ENCODE data around the gene ZFP57. TPM values are rescaled to one million over a fixed set of nuclear protein-coding genes. Genes with fewer than 3 reads are reported as not detected.

ZFP57 gene
- total RNA-seq, 1 experiment from 2014 or later: 6.4 TPM

DNA sequence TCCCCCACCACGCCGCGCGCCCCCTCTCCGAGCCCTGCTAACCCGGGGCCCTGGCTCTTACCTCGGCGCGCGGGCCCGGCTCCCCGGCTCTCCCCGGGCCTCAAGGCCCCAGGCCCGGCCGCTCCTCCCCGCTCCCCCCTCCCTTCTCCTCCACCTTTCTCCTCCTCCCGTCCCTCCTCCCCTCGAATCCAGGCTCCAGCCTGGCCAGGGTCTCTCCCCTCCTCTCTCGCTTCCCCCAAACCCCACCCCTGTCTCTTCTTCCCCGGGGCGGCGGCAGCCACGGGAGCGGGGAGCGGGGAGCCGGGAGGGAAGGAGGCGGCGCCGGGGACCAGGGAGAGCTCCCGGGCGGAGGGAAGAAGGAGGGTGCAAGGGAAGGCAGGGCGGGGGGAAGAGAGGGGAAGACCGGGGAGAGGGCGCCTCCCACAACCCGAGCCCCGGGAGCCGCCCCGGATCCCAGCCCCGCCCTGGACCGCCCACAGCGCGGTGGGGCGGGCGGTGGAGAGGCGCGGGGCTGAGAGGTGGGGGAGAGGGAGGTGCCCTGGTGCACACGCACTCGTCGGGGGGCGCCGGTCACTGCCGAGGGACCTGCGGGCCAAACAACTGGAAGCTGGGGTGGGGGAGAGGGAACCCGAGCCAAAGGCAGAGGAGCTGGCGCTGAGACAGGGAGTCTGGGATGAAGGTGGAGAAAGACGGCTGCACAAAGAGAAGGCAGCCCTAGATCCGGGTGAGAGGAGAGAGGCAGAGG lies 48.0 kb downstream of the ZFP57 start, which contains the start of gene GABBR1 (continued):
- TF ChIP-seq, protein P1, sequence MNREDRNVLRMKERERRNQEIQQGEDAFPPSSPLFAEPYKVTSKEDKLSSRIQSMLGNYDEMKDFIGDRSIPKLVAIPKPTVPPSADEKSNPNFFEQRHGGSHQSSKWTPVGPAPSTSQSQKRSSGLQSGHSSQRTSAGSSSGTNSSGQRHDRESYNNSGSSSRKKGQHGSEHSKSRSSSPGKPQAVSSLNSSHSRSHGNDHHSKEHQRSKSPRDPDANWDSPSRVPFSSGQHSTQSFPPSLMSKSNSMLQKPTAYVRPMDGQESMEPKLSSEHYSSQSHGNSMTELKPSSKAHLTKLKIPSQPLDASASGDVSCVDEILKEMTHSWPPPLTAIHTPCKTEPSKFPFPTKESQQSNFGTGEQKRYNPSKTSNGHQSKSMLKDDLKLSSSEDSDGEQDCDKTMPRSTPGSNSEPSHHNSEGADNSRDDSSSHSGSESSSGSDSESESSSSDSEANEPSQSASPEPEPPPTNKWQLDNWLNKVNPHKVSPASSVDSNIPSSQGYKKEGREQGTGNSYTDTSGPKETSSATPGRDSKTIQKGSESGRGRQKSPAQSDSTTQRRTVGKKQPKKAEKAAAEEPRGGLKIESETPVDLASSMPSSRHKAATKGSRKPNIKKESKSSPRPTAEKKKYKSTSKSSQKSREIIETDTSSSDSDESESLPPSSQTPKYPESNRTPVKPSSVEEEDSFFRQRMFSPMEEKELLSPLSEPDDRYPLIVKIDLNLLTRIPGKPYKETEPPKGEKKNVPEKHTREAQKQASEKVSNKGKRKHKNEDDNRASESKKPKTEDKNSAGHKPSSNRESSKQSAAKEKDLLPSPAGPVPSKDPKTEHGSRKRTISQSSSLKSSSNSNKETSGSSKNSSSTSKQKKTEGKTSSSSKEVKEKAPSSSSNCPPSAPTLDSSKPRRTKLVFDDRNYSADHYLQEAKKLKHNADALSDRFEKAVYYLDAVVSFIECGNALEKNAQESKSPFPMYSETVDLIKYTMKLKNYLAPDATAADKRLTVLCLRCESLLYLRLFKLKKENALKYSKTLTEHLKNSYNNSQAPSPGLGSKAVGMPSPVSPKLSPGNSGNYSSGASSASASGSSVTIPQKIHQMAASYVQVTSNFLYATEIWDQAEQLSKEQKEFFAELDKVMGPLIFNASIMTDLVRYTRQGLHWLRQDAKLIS (CRISPR knock-in tag; IDR thresholded peaks at IDR 0.05; ENCODE audit: borderline replicate concordance): 0 out of 2 replicates have a peak, but pooled peaks have one; percentile 23
- TF ChIP-seq JUN (CRISPR knock-in tag; IDR thresholded peaks at IDR 0.05) (no peak), FOXJ3 (CRISPR knock-in tag; IDR thresholded peaks at IDR 0.05; ENCODE audit: borderline replicate concordance) (no peak), TEAD1 (CRISPR knock-in tag; IDR thresholded peaks at IDR 0.05) (no peak), GRHL2 (CRISPR knock-in tag; IDR thresholded peaks at IDR 0.05; ENCODE audit: insufficient replicate concordance, severe bottlenecking) (no peak), ZNF138 (CRISPR knock-in tag; conservative IDR thresholded peaks at IDR 0.05) (no peak), CBFB (CRISPR knock-in tag; IDR thresholded peaks at IDR 0.05; ENCODE audit: low read depth) (no peak), IRF2 (CRISPR knock-in tag; IDR thresholded peaks at IDR 0.05; ENCODE audit: borderline replicate concordance, low read depth) (no peak), MYBL2 (CRISPR knock-in tag; IDR thresholded peaks at IDR 0.05) (peak; percentile 50; the same call in 1 of the 2 replicates), ZNF671 (CRISPR knock-in tag; IDR thresholded peaks at IDR 0.05) (no peak), FOXP1 (CRISPR knock-in tag; IDR thresholded peaks at IDR 0.05; ENCODE audit: borderline replicate concordance) (peak; percentile 72; the same call in 1 of the 2 replicates)
- TF ChIP-seq, protein P2, sequence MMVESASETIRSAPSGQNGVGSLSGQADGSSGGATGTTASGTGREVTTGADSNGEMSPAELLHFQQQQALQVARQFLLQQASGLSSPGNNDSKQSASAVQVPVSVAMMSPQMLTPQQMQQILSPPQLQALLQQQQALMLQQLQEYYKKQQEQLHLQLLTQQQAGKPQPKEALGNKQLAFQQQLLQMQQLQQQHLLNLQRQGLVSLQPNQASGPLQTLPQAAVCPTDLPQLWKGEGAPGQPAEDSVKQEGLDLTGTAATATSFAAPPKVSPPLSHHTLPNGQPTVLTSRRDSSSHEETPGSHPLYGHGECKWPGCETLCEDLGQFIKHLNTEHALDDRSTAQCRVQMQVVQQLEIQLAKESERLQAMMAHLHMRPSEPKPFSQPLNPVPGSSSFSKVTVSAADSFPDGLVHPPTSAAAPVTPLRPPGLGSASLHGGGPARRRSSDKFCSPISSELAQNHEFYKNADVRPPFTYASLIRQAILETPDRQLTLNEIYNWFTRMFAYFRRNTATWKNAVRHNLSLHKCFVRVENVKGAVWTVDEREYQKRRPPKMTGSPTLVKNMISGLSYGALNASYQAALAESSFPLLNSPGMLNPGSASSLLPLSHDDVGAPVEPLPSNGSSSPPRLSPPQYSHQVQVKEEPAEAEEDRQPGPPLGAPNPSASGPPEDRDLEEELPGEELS (CRISPR knock-in tag; IDR thresholded peaks at IDR 0.05): peak; percentile 59; the same call in 1 of the 2 replicates
- TF ChIP-seq, protein P3, sequence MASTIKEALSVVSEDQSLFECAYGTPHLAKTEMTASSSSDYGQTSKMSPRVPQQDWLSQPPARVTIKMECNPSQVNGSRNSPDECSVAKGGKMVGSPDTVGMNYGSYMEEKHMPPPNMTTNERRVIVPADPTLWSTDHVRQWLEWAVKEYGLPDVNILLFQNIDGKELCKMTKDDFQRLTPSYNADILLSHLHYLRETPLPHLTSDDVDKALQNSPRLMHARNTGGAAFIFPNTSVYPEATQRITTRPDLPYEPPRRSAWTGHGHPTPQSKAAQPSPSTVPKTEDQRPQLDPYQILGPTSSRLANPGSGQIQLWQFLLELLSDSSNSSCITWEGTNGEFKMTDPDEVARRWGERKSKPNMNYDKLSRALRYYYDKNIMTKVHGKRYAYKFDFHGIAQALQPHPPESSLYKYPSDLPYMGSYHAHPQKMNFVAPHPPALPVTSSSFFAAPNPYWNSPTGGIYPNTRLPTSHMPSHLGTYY (CRISPR knock-in tag; IDR thresholded peaks at IDR 0.05): no peak
- TF ChIP-seq, protein P4, sequence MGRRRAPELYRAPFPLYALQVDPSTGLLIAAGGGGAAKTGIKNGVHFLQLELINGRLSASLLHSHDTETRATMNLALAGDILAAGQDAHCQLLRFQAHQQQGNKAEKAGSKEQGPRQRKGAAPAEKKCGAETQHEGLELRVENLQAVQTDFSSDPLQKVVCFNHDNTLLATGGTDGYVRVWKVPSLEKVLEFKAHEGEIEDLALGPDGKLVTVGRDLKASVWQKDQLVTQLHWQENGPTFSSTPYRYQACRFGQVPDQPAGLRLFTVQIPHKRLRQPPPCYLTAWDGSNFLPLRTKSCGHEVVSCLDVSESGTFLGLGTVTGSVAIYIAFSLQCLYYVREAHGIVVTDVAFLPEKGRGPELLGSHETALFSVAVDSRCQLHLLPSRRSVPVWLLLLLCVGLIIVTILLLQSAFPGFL (CRISPR knock-in tag; IDR thresholded peaks at IDR 0.05; ENCODE audit: borderline replicate concordance): no peak
- TF ChIP-seq, protein P5, sequence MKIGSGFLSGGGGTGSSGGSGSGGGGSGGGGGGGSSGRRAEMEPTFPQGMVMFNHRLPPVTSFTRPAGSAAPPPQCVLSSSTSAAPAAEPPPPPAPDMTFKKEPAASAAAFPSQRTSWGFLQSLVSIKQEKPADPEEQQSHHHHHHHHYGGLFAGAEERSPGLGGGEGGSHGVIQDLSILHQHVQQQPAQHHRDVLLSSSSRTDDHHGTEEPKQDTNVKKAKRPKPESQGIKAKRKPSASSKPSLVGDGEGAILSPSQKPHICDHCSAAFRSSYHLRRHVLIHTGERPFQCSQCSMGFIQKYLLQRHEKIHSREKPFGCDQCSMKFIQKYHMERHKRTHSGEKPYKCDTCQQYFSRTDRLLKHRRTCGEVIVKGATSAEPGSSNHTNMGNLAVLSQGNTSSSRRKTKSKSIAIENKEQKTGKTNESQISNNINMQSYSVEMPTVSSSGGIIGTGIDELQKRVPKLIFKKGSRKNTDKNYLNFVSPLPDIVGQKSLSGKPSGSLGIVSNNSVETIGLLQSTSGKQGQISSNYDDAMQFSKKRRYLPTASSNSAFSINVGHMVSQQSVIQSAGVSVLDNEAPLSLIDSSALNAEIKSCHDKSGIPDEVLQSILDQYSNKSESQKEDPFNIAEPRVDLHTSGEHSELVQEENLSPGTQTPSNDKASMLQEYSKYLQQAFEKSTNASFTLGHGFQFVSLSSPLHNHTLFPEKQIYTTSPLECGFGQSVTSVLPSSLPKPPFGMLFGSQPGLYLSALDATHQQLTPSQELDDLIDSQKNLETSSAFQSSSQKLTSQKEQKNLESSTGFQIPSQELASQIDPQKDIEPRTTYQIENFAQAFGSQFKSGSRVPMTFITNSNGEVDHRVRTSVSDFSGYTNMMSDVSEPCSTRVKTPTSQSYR (CRISPR knock-in tag; IDR thresholded peaks at IDR 0.05): 0 out of 2 replicates have a peak, but pooled peaks have one; percentile 22
- TF ChIP-seq, protein P6, sequence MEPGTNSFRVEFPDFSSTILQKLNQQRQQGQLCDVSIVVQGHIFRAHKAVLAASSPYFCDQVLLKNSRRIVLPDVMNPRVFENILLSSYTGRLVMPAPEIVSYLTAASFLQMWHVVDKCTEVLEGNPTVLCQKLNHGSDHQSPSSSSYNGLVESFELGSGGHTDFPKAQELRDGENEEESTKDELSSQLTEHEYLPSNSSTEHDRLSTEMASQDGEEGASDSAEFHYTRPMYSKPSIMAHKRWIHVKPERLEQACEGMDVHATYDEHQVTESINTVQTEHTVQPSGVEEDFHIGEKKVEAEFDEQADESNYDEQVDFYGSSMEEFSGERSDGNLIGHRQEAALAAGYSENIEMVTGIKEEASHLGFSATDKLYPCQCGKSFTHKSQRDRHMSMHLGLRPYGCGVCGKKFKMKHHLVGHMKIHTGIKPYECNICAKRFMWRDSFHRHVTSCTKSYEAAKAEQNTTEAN (CRISPR knock-in tag; IDR thresholded peaks at IDR 0.05): no peak
- TF ChIP-seq, protein P7, sequence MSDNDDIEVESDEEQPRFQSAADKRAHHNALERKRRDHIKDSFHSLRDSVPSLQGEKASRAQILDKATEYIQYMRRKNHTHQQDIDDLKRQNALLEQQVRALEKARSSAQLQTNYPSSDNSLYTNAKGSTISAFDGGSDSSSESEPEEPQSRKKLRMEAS (CRISPR knock-in tag; IDR thresholded peaks at IDR 0.05): no peak; the same call in 1 of the 2 replicates
- TF ChIP-seq, protein P8, sequence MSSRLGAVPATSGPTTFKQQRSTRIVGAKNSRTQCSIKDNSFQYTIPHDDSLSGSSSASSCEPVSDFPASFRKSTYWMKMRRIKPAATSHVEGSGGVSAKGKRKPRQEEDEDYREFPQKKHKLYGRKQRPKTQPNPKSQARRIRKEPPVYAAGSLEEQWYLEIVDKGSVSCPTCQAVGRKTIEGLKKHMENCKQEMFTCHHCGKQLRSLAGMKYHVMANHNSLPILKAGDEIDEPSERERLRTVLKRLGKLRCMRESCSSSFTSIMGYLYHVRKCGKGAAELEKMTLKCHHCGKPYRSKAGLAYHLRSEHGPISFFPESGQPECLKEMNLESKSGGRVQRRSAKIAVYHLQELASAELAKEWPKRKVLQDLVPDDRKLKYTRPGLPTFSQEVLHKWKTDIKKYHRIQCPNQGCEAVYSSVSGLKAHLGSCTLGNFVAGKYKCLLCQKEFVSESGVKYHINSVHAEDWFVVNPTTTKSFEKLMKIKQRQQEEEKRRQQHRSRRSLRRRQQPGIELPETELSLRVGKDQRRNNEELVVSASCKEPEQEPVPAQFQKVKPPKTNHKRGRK (CRISPR knock-in tag; IDR thresholded peaks at IDR 0.05; ENCODE audit: borderline replicate concordance): no peak
- TF ChIP-seq, protein P9, sequence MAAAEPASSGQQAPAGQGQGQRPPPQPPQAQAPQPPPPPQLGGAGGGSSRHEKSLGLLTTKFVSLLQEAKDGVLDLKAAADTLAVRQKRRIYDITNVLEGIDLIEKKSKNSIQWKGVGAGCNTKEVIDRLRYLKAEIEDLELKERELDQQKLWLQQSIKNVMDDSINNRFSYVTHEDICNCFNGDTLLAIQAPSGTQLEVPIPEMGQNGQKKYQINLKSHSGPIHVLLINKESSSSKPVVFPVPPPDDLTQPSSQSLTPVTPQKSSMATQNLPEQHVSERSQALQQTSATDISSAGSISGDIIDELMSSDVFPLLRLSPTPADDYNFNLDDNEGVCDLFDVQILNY (CRISPR knock-in tag; IDR thresholded peaks at IDR 0.05): peak; percentile 70; the same call in 1 of the 2 replicates

Data from WTC11 (cell line).